Caco-2 (cell line): ENCODE measurements around the gene CLEC4C. TPM values are rescaled to one million over a fixed set of nuclear protein-coding genes. Genes with fewer than 3 reads are reported as not detected.

ENCODE experiments used
- BruUV-seq: library from RNA; stranded (reverse); fragments of 400-500 nt; replicated peaks from 2 replicates; lab custom pipeline; 2021; lab: Mats Ljungman, UMichigan
- CTCF ChIA-PET: fragments of 300-600 bp; sonication (Branson Sonifier 250); formaldehyde crosslinking; loops from one replicate; lab custom pipeline; 2022; ENCODE audit warnings: antibody characterized with exemption; lab: Charles Lee
- POLR2A ChIA-PET: fragments of 300-600 bp; sonication (Branson Sonifier 250); formaldehyde crosslinking; loops from one replicate; lab custom pipeline; 2022; ENCODE audit warnings: antibody characterized with exemption; lab: Charles Lee
- DNase-seq, 2 experiments: peaks; one replicate each; pipeline versions ENCODE4 v3.0.0 to v3.0.0-alpha.2; 2020 to 2022
- H3K27me3 ChIP-seq: replicated peaks from 2 replicates; pipeline ENCODE4 v1.6.0; 2011; ENCODE audit warnings: low read length; ENCODE audit not compliant: control insufficient read depth, insufficient read depth
- H3K36me3 ChIP-seq: 2 replicates; pipeline ENCODE4 v1.5.1; 2011; ENCODE audit warnings: low read length; ENCODE audit not compliant: control insufficient read depth, insufficient read depth
- H3K4me1 ChIP-seq: fragments of 250-450 bp; sonication (Bioruptor Pico); 2 replicates; pipeline ENCODE4 v1.5.1; 2020; ENCODE audit warnings: mild to moderate bottlenecking
- H3K4me3 ChIP-seq: 2 replicates; pipeline ENCODE4 v1.5.1; 2011; ENCODE audit warnings: low read depth, mild to moderate bottlenecking, control low read depth, low read length
- H3K9me3 ChIP-seq: fragments of 250-450 bp; sonication (Bioruptor Pico); 2 replicates; pipeline ENCODE4 v1.5.1; 2020; ENCODE audit warnings: mild to moderate bottlenecking, moderate library complexity
- H3K27ac Mint-ChIP-seq: one replicate; pipeline ENCODE4 v1.8.0; 2022; ENCODE audit warnings: mixed read lengths; ENCODE audit not compliant: unreplicated experiment
- H3K27me3 Mint-ChIP-seq: one replicate; pipeline ENCODE4 v1.8.0; 2022; ENCODE audit warnings: mixed read lengths; ENCODE audit not compliant: insufficient read depth, unreplicated experiment
- H3K36me3 Mint-ChIP-seq: one replicate; pipeline ENCODE4 v1.8.0; 2022; ENCODE audit warnings: mild to moderate bottlenecking, mixed read lengths; ENCODE audit not compliant: insufficient read depth, unreplicated experiment
- H3K4me1 Mint-ChIP-seq: one replicate; pipeline ENCODE4 v1.8.0; 2022; ENCODE audit warnings: low read depth, mixed read lengths; ENCODE audit not compliant: unreplicated experiment
- H3K4me3 Mint-ChIP-seq: one replicate; pipeline ENCODE4 v1.8.0; 2022; ENCODE audit warnings: mild to moderate bottlenecking, moderate library complexity, mixed read lengths; ENCODE audit not compliant: unreplicated experiment
- H3K9me3 Mint-ChIP-seq: one replicate; pipeline ENCODE4 v1.8.0; 2022; ENCODE audit warnings: mixed read lengths; ENCODE audit not compliant: unreplicated experiment
- intact Hi-C: fragments of 100-400 bp; cut with micrococcal nuclease; formaldehyde crosslinking; loops from one replicate; pipeline ENCODE4 v1.10.0; 2022; ENCODE audit not compliant: unreplicated experiment
- total RNA-seq: library from RNA; stranded (reverse); gene quantifications from 2 replicates; pipeline ENCODE4 v1.2.3, GENCODE V29; 2022
- TF ChIP-seq, protein P1 (sequence below), 2 experiments: fragments of 200-600 bp in 1 of 2; IDR thresholded peaks; 1 replicate in 1 of 2; 2 replicates in 1 of 2; pipeline versions ENCODE4 v1.5.1 to v1.8.0; 2011 to 2022; ENCODE audit warnings: antibody characterized with exemption in 1 of 2, control low read depth in 1 of 2, inconsistent platforms in 1 of 2, low read depth in 1 of 2, low read length in 1 of 2, mild to moderate bottlenecking in 1 of 2, moderate library complexity in 1 of 2; ENCODE audit not compliant: insufficient read depth in 1 of 2, severe bottlenecking in 1 of 2, unreplicated experiment in 1 of 2

The CLEC4C gene
- total RNA-seq, 1 experiment from 2014 or later: not detected

DNA sequence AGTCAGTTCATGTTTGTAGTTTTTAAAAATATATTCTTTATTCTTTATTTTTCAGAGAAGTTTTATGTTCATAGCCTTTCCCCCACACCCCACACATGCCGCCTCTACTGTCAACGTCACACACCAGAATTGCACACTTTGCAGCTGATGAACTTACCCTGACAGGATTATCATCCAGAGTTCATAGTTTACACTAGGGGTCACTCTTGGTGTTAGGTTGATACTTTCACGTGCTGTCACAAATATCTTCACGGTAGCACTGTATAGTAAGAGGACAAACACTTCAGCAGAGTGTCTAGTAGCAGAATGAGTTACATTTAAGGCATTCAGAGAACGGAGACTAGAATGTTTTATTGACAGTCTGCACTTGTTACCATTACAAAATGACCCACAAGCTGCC, 30.8 kb downstream of the CLEC4C start:
- H3K36me3 Mint-ChIP-seq: peaks cover 17% of the 10 kb centered on the region
- no peaks in the 10 kb centered on the region for H3K36me3 ChIP-seq
- peak in 1 of 2 experiments; percentile 62 for DNase-seq
- H3K4me1 ChIP-seq: peaks cover 10% of the 10 kb centered on the region
- no peak overlapping the region for H3K4me3 ChIP-seq
- H3K27ac Mint-ChIP-seq: peak overlapping the region; percentile 54
- no peak overlapping the region for H3K4me3 Mint-ChIP-seq
- intact Hi-C loops: loop anchor here (1.0 kb wide), 2 partner anchors 39 to 91 kb away; no protein-coding TSS in a partner anchor
- no peaks in the 10 kb centered on the region for H3K27me3 ChIP-seq
- TF ChIP-seq, protein P1, sequence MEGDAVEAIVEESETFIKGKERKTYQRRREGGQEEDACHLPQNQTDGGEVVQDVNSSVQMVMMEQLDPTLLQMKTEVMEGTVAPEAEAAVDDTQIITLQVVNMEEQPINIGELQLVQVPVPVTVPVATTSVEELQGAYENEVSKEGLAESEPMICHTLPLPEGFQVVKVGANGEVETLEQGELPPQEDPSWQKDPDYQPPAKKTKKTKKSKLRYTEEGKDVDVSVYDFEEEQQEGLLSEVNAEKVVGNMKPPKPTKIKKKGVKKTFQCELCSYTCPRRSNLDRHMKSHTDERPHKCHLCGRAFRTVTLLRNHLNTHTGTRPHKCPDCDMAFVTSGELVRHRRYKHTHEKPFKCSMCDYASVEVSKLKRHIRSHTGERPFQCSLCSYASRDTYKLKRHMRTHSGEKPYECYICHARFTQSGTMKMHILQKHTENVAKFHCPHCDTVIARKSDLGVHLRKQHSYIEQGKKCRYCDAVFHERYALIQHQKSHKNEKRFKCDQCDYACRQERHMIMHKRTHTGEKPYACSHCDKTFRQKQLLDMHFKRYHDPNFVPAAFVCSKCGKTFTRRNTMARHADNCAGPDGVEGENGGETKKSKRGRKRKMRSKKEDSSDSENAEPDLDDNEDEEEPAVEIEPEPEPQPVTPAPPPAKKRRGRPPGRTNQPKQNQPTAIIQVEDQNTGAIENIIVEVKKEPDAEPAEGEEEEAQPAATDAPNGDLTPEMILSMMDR (IDR thresholded peaks at IDR 0.05; ENCODE audit: insufficient read depth in 1 of 2, low read depth in 1 of 2, low read length in 1 of 2, severe bottlenecking in 1 of 2, unreplicated experiment in 1 of 2): peak; percentile 45 to 72
- H3K27me3 Mint-ChIP-seq: no peaks in the 10 kb centered on the region
- peaks cover 27% of the 10 kb centered on the region for H3K4me1 Mint-ChIP-seq
- no TSS peak for BruUV-seq
- POLR2A ChIA-PET: interaction anchor here (0.6 to 1.2 kb wide), 2 partner anchors 46 to 164 kb away, joined by 3 to 5 read pairs; no protein-coding TSS in a partner anchor
- peaks cover 10% of the 10 kb centered on the region for H3K9me3 Mint-ChIP-seq
- H3K9me3 ChIP-seq: no peaks in the 10 kb centered on the region
- CTCF ChIA-PET: interaction anchor here (0.6 to 1.7 kb wide), 7 partner anchors 11 to 318 kb away, joined by 3 to 13 read pairs (median 5); no protein-coding TSS in a partner anchor

DNA sequence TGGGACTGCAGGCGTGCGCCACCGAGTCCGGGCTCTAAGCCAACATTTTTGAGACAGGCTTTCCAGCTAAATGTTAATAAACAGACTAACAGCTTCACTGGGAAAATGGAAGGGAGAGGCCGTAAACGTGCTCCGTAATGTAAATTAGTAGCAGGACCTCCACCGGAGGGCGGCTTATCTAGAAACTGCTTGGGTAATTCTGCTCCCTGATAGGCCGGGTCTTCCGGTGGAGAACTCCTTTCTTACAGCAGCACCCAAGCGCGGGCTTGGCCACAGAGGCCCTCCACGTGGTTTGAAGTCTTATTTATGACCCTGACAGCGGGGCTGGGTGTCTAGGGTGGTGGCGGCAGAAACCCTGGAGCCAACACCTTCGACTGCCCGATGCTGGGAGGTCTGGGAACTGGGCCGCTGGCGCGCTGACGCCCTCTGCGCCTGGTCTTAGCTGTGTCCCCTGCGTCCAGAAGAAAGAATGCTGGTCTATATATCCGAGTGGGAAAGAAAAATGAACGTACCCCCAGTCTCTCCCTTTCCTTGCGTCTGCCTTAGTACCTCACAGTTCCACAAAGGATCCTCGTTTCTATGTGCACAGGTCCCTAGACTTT, 34.2 kb downstream of the CLEC4C start:
- H3K27ac Mint-ChIP-seq: peak overlapping the region; percentile 36
- POLR2A ChIA-PET: no interaction called here
- Histone ChIP-seq H3K4me1 (peaks cover 40% of the 10 kb centered on the region), H3K4me3 (no peak overlapping the region), H3K9me3 (no peaks in the 10 kb centered on the region), H3K36me3 (no peaks in the 10 kb centered on the region), H3K27me3 (no peaks in the 10 kb centered on the region)
- H3K36me3 Mint-ChIP-seq: peaks cover 22% of the 10 kb centered on the region
- intact Hi-C loops: no loop called here
- H3K9me3 Mint-ChIP-seq: peaks cover 10% of the 10 kb centered on the region
- CTCF ChIA-PET: no interaction called here
- peaks cover 47% of the 10 kb centered on the region for H3K4me1 Mint-ChIP-seq
- TF ChIP-seq, protein P1 (IDR thresholded peaks at IDR 0.05; ENCODE audit: insufficient read depth in 1 of 2, low read depth in 1 of 2, low read length in 1 of 2, severe bottlenecking in 1 of 2, unreplicated experiment in 1 of 2): no peak
- BruUV-seq: no TSS peak
- DNase-seq: no peak
- H3K4me3 Mint-ChIP-seq: peak overlapping the region; percentile 50
- H3K27me3 Mint-ChIP-seq: no peaks in the 10 kb centered on the region

DNA sequence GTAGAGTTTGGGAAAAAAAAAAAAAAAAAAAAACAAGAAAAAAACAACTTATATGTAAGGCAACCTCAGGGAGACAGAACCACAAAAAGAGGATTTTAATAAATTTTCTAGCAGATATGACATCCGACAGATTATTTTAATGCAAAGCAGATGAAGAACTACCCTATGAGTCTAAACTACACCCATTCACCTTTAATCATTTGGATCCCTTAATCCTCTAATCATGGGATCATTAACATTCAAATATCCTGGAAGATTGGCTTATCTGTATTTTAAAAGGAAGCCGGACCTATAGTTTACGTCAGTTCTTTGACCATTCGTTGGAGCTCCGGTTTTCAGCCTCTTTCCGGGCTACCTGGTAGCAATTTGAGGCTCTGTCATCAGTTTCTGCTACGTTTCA, 36.0 kb downstream of the CLEC4C start, which contains the start of gene DPPA3:
Gene DPPA3, plus strand, starts transcription at position 301 of the 400 bp plus-strand sequence. CDS start 138 bp downstream, outside the sequence.
- Histone ChIP-seq H3K36me3 (peaks cover 1% of the 10 kb centered on the region; the same call in 1 of the 2 replicates), H3K9me3 (no peaks in the 10 kb centered on the region), H3K4me3 (no peak within 1 kb of the TSS), H3K27me3 (no peaks in the 10 kb centered on the region), H3K4me1 (peaks cover 46% of the 10 kb centered on the region)
- H3K27ac Mint-ChIP-seq: peak within 1 kb of the TSS; percentile 96
- intact Hi-C loops: no loop called here
- H3K4me1 Mint-ChIP-seq: peaks cover 47% of the 10 kb centered on the region
- no peak for DNase-seq
- TF ChIP-seq, protein P1 (IDR thresholded peaks at IDR 0.05; ENCODE audit: insufficient read depth in 1 of 2, low read depth in 1 of 2, low read length in 1 of 2, severe bottlenecking in 1 of 2, unreplicated experiment in 1 of 2): no peak
- peak within 1 kb of the TSS; percentile 81 for H3K4me3 Mint-ChIP-seq
- H3K27me3 Mint-ChIP-seq: no peaks in the 10 kb centered on the region
- ChIA-PET CTCF (interaction anchor here (0.6 to 1.1 kb wide), 2 partner anchors 95 to 133 kb away, joined by 3 read pairs; no protein-coding TSS in a partner anchor), POLR2A (interaction anchor here (0.5 kb wide), 1 partner anchor 45 kb away, joined by 4 read pairs; no protein-coding TSS in a partner anchor)
- TSS peak; percentile 74 for BruUV-seq
- H3K36me3 Mint-ChIP-seq: peaks cover 24% of the 10 kb centered on the region
- H3K9me3 Mint-ChIP-seq: peaks cover 10% of the 10 kb centered on the region
